Measurements from ENCODE around the gene PROM1.

PROM1 gene, protein sequence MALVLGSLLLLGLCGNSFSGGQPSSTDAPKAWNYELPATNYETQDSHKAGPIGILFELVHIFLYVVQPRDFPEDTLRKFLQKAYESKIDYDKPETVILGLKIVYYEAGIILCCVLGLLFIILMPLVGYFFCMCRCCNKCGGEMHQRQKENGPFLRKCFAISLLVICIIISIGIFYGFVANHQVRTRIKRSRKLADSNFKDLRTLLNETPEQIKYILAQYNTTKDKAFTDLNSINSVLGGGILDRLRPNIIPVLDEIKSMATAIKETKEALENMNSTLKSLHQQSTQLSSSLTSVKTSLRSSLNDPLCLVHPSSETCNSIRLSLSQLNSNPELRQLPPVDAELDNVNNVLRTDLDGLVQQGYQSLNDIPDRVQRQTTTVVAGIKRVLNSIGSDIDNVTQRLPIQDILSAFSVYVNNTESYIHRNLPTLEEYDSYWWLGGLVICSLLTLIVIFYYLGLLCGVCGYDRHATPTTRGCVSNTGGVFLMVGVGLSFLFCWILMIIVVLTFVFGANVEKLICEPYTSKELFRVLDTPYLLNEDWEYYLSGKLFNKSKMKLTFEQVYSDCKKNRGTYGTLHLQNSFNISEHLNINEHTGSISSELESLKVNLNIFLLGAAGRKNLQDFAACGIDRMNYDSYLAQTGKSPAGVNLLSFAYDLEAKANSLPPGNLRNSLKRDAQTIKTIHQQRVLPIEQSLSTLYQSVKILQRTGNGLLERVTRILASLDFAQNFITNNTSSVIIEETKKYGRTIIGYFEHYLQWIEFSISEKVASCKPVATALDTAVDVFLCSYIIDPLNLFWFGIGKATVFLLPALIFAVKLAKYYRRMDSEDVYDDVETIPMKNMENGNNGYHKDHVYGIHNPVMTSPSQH

DNA sequence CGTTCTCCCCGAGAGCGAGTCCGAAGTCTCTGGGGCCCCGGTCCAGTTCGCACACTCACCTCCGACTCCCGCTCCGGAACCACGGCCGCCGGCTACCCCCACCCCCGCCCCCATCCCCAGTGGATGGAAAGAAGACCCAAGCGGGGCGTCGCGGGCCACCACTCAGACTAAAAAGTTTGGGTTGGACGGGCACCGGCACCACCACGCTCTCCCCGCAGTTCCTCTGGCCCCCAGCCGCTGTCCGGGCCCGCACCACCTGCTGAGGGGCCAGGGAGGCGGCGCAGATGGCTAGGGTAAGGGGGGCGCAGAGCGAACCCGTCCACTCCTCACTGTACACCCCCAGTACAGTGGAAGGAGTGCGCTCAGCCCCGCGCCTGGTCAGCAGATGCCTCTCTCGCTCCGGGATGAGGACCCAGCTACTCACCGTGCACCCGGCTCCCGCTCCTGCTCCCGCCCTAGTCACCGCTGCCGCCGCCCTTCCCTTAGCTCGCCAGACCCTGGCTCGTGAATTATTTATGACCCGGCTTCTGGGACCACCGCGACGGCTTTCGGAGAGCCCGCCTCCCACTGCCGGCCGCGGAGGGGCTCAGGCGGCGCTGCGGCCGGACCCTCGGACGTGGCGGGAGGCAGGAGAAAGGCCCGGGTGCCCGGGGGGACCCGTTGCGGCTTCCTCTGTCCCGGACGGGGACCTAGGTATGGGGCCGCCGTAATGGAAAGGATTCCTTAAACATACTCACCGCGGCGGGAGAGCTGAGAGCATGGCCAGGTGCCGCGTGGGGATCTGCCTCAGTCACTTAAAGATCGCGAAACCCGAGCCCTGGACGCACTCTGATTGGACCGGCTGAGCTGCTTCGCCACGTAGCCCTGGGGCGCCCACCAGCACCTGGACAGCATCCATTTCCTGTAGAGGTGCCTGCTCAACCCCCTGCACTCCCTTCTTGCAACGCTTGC, at the start of gene PROM1:
TSS of gene PROM1 (minus strand) at position 783 of the 951 bp plus-strand sequence. CDS start 8,117 bp downstream, outside the sequence.
- DNase-seq (ENCODE audit: extremely low spot score) = no peak
- no peak for TF ChIP-seq NFRKB (IDR thresholded peaks at IDR 0.05)
- TF ChIP-seq CTBP1 (IDR thresholded peaks at IDR 0.05; ENCODE audit: borderline replicate concordance) = no peak
- no peak for TF ChIP-seq FOXA1 (IDR thresholded peaks at IDR 0.05)
- no peak for TF ChIP-seq ELF4 (IDR thresholded peaks at IDR 0.05)
- TF ChIP-seq SP1 (IDR thresholded peaks at IDR 0.05) = no peak
- no peak for TF ChIP-seq BHLHE40 (IDR thresholded peaks at IDR 0.05; ENCODE audit: borderline replicate concordance)
- TF ChIP-seq ZNF384 (IDR thresholded peaks at IDR 0.05) = no peak
- TF ChIP-seq ARNT (IDR thresholded peaks at IDR 0.05) = no peak
- POLR2A ChIA-PET = no interaction called here
- CTCF ChIA-PET = no interaction called here

DNA sequence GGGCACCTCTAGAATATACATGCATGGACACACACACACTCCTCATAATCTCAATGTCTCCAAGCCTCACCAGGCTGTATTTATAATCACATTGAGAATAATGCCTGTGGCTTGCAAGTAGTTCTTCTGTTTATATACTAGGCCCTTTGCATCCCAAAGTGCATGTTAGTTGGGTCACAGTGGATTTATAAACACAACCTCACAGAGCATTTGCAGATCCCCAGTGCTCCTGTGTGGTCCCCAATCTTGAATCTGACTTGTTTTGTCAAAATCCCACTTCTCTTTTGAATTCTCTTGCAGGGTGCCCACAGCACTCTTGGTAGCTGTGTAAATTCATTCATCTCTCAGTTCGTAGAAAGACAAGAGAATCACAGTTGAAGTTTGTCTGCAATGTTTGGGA, 49.6 kb upstream of the PROM1 start:
- POLR2A ChIA-PET = no interaction called here
- CTCF ChIA-PET = no interaction called here
- DNase-seq (ENCODE audit: extremely low spot score) = no peak

GRCh38 chr4:16131293-16131692, 47.5 kb upstream of the PROM1 start:
- CTCF ChIA-PET = no interaction called here
- POLR2A ChIA-PET = no interaction called here
- TF ChIP-seq ZNF384 (IDR thresholded peaks at IDR 0.05) = no peak
- no peak for TF ChIP-seq FOXM1 (IDR thresholded peaks at IDR 0.05; ENCODE audit: borderline replicate concordance)
- no peak for TF ChIP-seq FOXK2 (IDR thresholded peaks at IDR 0.05)
- no peak for TF ChIP-seq FOXA1 (IDR thresholded peaks at IDR 0.05)
- TF ChIP-seq NFRKB (IDR thresholded peaks at IDR 0.05) = no peak
- TF ChIP-seq ARNT (IDR thresholded peaks at IDR 0.05) = no peak
- no peak for TF ChIP-seq L3MBTL2 (conservative IDR thresholded peaks at IDR 0.05)
- TF ChIP-seq CTBP1 (IDR thresholded peaks at IDR 0.05; ENCODE audit: borderline replicate concordance) = no peak
- TF ChIP-seq BHLHE40 (IDR thresholded peaks at IDR 0.05; ENCODE audit: borderline replicate concordance) = no peak
- no peak for TF ChIP-seq ELF4 (IDR thresholded peaks at IDR 0.05)
- no peak for TF ChIP-seq TARDBP (IDR thresholded peaks at IDR 0.05)
- TF ChIP-seq LEF1 (IDR thresholded peaks at IDR 0.05; ENCODE audit: borderline replicate concordance) = no peak
- TF ChIP-seq HDGF (IDR thresholded peaks at IDR 0.05; ENCODE audit: borderline replicate concordance) = no peak
- TF ChIP-seq, protein P1, sequence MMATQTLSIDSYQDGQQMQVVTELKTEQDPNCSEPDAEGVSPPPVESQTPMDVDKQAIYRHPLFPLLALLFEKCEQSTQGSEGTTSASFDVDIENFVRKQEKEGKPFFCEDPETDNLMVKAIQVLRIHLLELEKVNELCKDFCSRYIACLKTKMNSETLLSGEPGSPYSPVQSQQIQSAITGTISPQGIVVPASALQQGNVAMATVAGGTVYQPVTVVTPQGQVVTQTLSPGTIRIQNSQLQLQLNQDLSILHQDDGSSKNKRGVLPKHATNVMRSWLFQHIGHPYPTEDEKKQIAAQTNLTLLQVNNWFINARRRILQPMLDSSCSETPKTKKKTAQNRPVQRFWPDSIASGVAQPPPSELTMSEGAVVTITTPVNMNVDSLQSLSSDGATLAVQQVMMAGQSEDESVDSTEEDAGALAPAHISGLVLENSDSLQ (IDR thresholded peaks at IDR 0.05) = no peak
- TF ChIP-seq SUZ12 (IDR thresholded peaks at IDR 0.05) = no peak
- DNase-seq (ENCODE audit: extremely low spot score) = no peak

More for the DNA sequence above, 49.6 kb upstream of the PROM1 start:
- no peak for TF ChIP-seq ELF4 (IDR thresholded peaks at IDR 0.05)
- TF ChIP-seq SUZ12 (IDR thresholded peaks at IDR 0.05) = no peak
- no peak for TF ChIP-seq ARNT (IDR thresholded peaks at IDR 0.05)
- no peak for TF ChIP-seq FOXA1 (IDR thresholded peaks at IDR 0.05)
- TF ChIP-seq ZNF384 (IDR thresholded peaks at IDR 0.05) = no peak
- no peak for TF ChIP-seq LEF1 (IDR thresholded peaks at IDR 0.05; ENCODE audit: borderline replicate concordance)
- TF ChIP-seq BHLHE40 (IDR thresholded peaks at IDR 0.05; ENCODE audit: borderline replicate concordance) = no peak
- TF ChIP-seq, protein P1 (IDR thresholded peaks at IDR 0.05) = no peak
- no peak for TF ChIP-seq CTBP1 (IDR thresholded peaks at IDR 0.05; ENCODE audit: borderline replicate concordance)
- no peak for TF ChIP-seq NFRKB (IDR thresholded peaks at IDR 0.05)

- CTCF ChIA-PET = no interaction called here
- DNase-seq (ENCODE audit: extremely low spot score) = no peak
- TF ChIP-seq HDGF (IDR thresholded peaks at IDR 0.05; ENCODE audit: borderline replicate concordance) = no peak
- TF ChIP-seq FOXA1 (IDR thresholded peaks at IDR 0.05) = no peak
- no peak for TF ChIP-seq BHLHE40 (IDR thresholded peaks at IDR 0.05; ENCODE audit: borderline replicate concordance)
- TF ChIP-seq ARNT (IDR thresholded peaks at IDR 0.05) = no peak
- TF ChIP-seq, protein P1 (IDR thresholded peaks at IDR 0.05) = no peak
- POLR2A ChIA-PET = no interaction called here
Observed at GRCh38 chr4:16129336-16129735, 45.5 kb upstream of the PROM1 start.

GRCh38 chr4:16126714-16127113, 42.9 kb upstream of the PROM1 start:
- CTCF ChIA-PET = interaction anchor here (1.2 kb wide), 1 partner anchor 8 kb away, joined by 3 read pairs; no protein-coding TSS in a partner anchor
- POLR2A ChIA-PET = no interaction called here
- no peak for TF ChIP-seq FOXM1 (IDR thresholded peaks at IDR 0.05; ENCODE audit: borderline replicate concordance)
- TF ChIP-seq TARDBP (IDR thresholded peaks at IDR 0.05) = no peak
- no peak for DNase-seq (ENCODE audit: extremely low spot score)
